ENCODE data around the gene BCL7C. TPM values are rescaled to one million over a fixed set of nuclear protein-coding genes. Genes with fewer than 3 reads are reported as not detected.

BCL7C gene
- total RNA-seq, 4 donors from 2014 or later = 15.3 to 34.9 (median 24.3) TPM

DNA sequence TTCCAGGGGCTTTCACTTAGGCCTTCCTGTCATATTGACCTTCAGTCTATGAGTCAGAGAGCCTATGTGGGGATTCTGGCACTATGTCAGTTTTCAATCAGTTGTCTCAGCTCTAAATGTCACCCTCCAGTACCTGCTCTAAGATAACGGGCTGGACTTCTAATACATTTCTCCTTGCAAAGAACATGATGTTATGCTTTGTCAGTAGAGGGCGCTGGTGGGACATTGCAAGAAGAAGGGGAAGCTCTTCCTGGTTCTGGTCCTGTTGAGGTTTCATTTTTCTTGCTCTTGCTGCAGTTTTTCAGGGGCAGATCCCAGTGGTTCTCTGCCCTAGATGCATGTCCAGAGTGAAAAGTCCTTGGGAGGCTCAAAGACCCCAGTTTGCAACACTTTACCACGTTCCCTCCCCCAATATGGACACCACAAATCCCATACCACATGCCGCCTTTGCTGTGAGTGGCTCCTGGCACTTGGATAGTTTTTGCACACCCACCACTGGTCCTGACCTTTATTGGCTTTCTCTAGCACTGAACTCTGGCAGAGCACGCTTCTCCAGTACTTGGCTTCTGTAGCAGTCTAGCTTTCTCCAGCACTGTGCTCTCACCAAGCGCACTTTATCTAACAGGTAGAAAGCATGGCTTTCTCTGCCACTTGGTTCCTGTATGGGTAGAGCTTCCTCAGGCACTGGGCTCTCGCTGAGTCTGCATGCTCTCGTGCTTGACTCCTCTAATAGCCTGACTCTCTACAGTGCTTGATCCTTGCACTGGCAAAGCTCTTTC lies 49.0 kb downstream of the BCL7C start:
- TF ChIP-seq, protein P1, sequence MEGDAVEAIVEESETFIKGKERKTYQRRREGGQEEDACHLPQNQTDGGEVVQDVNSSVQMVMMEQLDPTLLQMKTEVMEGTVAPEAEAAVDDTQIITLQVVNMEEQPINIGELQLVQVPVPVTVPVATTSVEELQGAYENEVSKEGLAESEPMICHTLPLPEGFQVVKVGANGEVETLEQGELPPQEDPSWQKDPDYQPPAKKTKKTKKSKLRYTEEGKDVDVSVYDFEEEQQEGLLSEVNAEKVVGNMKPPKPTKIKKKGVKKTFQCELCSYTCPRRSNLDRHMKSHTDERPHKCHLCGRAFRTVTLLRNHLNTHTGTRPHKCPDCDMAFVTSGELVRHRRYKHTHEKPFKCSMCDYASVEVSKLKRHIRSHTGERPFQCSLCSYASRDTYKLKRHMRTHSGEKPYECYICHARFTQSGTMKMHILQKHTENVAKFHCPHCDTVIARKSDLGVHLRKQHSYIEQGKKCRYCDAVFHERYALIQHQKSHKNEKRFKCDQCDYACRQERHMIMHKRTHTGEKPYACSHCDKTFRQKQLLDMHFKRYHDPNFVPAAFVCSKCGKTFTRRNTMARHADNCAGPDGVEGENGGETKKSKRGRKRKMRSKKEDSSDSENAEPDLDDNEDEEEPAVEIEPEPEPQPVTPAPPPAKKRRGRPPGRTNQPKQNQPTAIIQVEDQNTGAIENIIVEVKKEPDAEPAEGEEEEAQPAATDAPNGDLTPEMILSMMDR (IDR thresholded peaks at IDR 0.05; ENCODE audit: low read depth) = no peak

- TF ChIP-seq, protein P1 (IDR thresholded peaks at IDR 0.05; ENCODE audit: low read depth) = no peak
Measured at GRCh38 chr16:30844346-30844670, 49.6 kb downstream of the BCL7C start.

- TF ChIP-seq, protein P1 (IDR thresholded peaks at IDR 0.05; ENCODE audit: low read depth) = no peak
Measured at GRCh38 chr16:30843501-30843900, 50.4 kb downstream of the BCL7C start.

- TF ChIP-seq, protein P1 (IDR thresholded peaks at IDR 0.05; ENCODE audit: low read depth) = no peak
Measured at GRCh38 chr16:30842971-30843370, 50.9 kb downstream of the BCL7C start.

- TF ChIP-seq, protein P1 (IDR thresholded peaks at IDR 0.05; ENCODE audit: low read depth) = no peak
Measured at GRCh38 chr16:30841332-30841731, 52.5 kb downstream of the BCL7C start.

DNA sequence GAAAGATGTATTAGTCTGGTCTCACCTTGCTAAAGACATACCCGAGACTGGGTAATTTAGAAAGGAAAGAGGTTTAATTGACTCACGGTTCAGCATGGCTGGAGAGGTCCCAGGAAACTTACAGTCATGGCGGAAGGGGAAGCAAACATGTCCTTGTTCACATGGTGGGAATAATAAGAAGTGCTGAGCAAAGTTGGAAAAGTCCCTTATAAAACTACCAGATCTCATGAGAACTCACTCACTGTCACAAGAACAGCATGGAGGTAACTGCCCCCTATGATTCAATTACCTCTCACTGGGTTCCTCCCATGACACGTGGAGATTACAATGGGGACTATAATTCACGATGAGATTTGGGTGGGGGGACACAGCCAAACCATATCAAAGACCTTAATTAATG lies 53.3 kb downstream of the BCL7C start:
- TF ChIP-seq, protein P1 (IDR thresholded peaks at IDR 0.05; ENCODE audit: low read depth) = no peak

DNA sequence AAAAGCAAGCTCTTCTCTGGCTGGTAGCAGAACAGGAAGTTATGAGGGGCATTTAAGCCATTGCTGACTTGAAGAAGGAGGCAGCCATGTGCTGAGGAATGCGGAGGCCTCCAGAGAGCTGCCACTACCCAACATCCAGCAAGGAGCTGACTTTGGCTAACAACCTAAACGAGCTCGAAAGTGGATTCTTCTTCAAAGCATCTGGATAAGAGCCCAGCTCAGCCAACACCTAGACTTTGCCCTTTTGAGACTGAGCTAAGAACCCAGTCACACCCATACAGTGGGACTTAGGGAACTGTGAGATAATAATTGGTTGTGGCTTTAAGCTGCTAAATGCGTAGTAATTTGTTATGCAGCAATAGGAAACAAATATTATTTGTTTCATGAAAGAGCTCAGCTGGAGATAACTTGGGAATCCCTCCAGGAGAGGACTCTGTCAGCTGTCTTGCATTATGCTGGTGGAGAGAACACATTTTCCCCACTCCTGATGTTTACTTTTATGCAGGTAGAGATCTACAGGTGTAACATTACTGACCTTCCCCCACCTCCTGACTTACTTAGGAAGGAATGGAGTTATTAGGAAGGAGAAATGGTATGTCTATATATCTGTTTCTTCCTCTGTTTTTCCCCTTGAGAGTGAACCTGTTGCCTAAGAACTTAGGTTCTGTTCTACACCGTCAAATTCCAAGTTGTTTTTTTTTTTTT lies 54.2 kb downstream of the BCL7C start:
- TF ChIP-seq, protein P1 (IDR thresholded peaks at IDR 0.05; ENCODE audit: low read depth) = no peak
